ENCODE measurements around the gene CD38. TPM values are rescaled to one million over a fixed set of nuclear protein-coding genes. Genes with fewer than 3 reads are reported as not detected.
A peak's percentile ranks its signal among the peaks of the same experiment; 100 is the strongest.

CD38 gene
- total and polyA plus RNA-seq, 4 donors, result 3.2 to 9.4 (median 5.3) TPM

DNA sequence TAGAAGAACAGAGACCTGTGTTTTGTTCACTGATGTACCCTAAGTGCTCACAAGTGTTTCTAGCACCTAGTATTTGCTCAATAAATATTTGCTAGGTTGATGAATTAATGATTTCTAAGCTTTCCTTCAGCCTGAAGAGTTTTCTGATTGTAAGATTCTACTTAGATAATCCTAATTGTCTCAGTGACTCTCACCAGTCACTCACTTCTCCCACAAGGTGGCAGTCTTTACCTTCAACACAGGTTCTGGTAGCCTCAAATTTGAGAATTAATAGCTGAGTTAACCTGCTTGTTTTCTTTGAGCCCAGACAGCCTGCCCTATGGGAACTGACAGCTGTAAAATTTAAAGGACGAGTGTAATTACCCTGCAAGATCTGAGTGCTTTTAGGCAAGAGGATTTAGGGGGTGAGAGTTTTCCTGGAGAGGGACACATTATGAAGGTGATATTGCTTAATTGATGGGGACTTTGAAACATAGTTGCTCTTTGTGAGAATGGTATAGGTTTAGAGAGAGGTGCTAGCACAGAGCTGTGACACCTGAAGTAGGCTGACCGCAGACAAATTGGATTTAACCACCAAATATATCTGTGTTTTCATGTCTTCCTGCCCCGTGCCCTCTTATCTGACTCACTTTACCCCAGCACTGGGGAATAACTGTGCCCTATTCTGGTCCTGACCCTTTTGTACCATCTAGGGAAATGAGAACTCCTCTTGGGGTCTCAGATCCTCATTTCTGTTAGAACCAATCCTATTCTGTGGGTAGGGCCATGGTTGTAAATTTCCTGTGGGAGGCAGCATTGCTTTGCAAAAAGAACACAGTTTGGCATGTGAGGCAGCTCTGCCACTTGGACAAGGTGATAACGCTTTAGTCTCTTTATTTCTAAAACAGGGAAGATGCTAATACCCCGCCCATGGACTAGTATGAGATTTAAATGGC is 27.7 kb downstream of the CD38 start:
- 59% methylated on average over 5 of the region's 5 CpGs for WGBS
- H3K27ac ChIP-seq (ENCODE audit: low read depth in 1 of 2, low read length in 2 of 2), result no peak overlapping the region
- no peaks in the 10 kb centered on the region for H3K27me3 ChIP-seq (ENCODE audit: control insufficient read depth in 4 of 4, insufficient read depth in 4 of 4, low read length in 3 of 4)
- H3K36me3 ChIP-seq (ENCODE audit: control insufficient read depth in 4 of 4, insufficient read depth in 3 of 4, low read depth in 1 of 4, low read length in 3 of 4), result no peaks in the 10 kb centered on the region
- DNase-seq (ENCODE audit: low spot score), result no peak
- no peak overlapping the region for H3K4me3 ChIP-seq (ENCODE audit: low read depth in 1 of 3, low read length in 3 of 3)
- no peaks in the 10 kb centered on the region for H3K9me3 ChIP-seq (ENCODE audit: control insufficient read depth in 4 of 4, low read length in 3 of 4)
- H3K4me1 ChIP-seq (ENCODE audit: control insufficient read depth in 4 of 4, insufficient read depth in 4 of 4, low read length in 3 of 4), result peaks cover 0 to 2% (median 0%) of the 10 kb centered on the region in 4 donors
- peak; percentile 13 for TF ChIP-seq FOXA1 (IDR thresholded peaks at IDR 0.05)
- peak; percentile 89 to 93 for TF ChIP-seq RAD21 (IDR thresholded peaks at IDR 0.05)
- TF ChIP-seq, protein P1, sequence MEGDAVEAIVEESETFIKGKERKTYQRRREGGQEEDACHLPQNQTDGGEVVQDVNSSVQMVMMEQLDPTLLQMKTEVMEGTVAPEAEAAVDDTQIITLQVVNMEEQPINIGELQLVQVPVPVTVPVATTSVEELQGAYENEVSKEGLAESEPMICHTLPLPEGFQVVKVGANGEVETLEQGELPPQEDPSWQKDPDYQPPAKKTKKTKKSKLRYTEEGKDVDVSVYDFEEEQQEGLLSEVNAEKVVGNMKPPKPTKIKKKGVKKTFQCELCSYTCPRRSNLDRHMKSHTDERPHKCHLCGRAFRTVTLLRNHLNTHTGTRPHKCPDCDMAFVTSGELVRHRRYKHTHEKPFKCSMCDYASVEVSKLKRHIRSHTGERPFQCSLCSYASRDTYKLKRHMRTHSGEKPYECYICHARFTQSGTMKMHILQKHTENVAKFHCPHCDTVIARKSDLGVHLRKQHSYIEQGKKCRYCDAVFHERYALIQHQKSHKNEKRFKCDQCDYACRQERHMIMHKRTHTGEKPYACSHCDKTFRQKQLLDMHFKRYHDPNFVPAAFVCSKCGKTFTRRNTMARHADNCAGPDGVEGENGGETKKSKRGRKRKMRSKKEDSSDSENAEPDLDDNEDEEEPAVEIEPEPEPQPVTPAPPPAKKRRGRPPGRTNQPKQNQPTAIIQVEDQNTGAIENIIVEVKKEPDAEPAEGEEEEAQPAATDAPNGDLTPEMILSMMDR (IDR thresholded peaks at IDR 0.05; ENCODE audit: low read depth, low read length, missing input control), result peak; percentile 84
- no peak for TF ChIP-seq HNF4G (IDR thresholded peaks at IDR 0.05)
- H3K9ac ChIP-seq (ENCODE audit: low read depth in 1 of 2, low read length in 2 of 2), result no peak overlapping the region

DNA sequence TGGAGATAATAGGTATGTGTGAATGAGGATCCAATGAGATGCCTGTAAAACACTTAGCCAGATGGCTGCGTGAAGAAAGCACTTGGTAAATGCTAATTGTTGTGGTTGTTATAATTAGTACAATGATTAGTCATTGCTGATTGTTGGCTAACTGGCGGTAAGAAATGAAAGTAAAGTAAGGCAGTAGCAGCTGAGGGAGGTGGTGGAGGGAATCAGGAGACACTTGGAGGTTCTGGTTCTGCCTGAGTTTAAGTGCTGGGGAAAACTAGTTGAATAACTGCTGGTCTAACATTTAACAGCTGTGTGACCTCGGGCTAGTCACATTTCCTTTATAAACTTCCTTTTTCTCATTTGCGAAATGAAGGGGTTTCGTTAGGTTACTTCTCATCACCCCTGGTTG is 30.9 kb downstream of the CD38 start:
- Histone ChIP-seq H3K27me3 (ENCODE audit: control insufficient read depth in 4 of 4, insufficient read depth in 4 of 4, low read length in 3 of 4) (no peaks in the 10 kb centered on the region), H3K4me1 (ENCODE audit: control insufficient read depth in 4 of 4, insufficient read depth in 4 of 4, low read length in 3 of 4) (no peaks in the 10 kb centered on the region), H3K9me3 (ENCODE audit: control insufficient read depth in 4 of 4, low read length in 3 of 4) (no peaks in the 10 kb centered on the region), H3K9ac (ENCODE audit: low read depth in 1 of 2, low read length in 2 of 2) (no peak overlapping the region), H3K36me3 (ENCODE audit: control insufficient read depth in 4 of 4, insufficient read depth in 3 of 4, low read depth in 1 of 4, low read length in 3 of 4) (no peaks in the 10 kb centered on the region), H3K27ac (ENCODE audit: low read depth in 1 of 2, low read length in 2 of 2) (no peak overlapping the region), H3K4me3 (ENCODE audit: low read depth in 1 of 3, low read length in 3 of 3) (peak overlapping the region in 1 of 3 donors; percentile 10)
- no peak for DNase-seq (ENCODE audit: low spot score)
- TF ChIP-seq RXRA (IDR thresholded peaks at IDR 0.05) (no peak), YY1 (IDR thresholded peaks at IDR 0.05) (no peak), FOXA2 (IDR thresholded peaks at IDR 0.05) (no peak), NR2F2 (IDR thresholded peaks at IDR 0.05) (no peak), TAF1 (conservative IDR thresholded peaks at IDR 0.05) (no peak), JUND (IDR thresholded peaks at IDR 0.05) (no peak), FOXA1 (IDR thresholded peaks at IDR 0.05) (no peak), GABPA (IDR thresholded peaks at IDR 0.05 in 1 of 2, conservative IDR thresholded peaks at IDR 0.05 in 1 of 2) (no peak), HNF4A (conservative IDR thresholded peaks at IDR 0.05) (no peak), RAD21 (IDR thresholded peaks at IDR 0.05) (no peak), EGR1 (IDR thresholded peaks at IDR 0.05; ENCODE audit: low read depth in 2 of 2) (no peak), HNF4G (IDR thresholded peaks at IDR 0.05) (no peak), SP1 (IDR thresholded peaks at IDR 0.05) (no peak)
- TF ChIP-seq, protein P2, sequence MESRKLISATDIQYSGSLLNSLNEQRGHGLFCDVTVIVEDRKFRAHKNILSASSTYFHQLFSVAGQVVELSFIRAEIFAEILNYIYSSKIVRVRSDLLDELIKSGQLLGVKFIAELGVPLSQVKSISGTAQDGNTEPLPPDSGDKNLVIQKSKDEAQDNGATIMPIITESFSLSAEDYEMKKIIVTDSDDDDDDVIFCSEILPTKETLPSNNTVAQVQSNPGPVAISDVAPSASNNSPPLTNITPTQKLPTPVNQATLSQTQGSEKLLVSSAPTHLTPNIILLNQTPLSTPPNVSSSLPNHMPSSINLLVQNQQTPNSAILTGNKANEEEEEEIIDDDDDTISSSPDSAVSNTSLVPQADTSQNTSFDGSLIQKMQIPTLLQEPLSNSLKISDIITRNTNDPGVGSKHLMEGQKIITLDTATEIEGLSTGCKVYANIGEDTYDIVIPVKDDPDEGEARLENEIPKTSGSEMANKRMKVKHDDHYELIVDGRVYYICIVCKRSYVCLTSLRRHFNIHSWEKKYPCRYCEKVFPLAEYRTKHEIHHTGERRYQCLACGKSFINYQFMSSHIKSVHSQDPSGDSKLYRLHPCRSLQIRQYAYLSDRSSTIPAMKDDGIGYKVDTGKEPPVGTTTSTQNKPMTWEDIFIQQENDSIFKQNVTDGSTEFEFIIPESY (IDR thresholded peaks at IDR 0.05), result no peak
- TF ChIP-seq, protein P3, sequence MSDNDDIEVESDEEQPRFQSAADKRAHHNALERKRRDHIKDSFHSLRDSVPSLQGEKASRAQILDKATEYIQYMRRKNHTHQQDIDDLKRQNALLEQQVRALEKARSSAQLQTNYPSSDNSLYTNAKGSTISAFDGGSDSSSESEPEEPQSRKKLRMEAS (IDR thresholded peaks at IDR 0.05), result no peak
- TF ChIP-seq, protein P4, sequence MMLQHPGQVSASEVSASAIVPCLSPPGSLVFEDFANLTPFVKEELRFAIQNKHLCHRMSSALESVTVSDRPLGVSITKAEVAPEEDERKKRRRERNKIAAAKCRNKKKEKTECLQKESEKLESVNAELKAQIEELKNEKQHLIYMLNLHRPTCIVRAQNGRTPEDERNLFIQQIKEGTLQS (IDR thresholded peaks at IDR 0.05), result no peak
- TF ChIP-seq, protein P5, sequence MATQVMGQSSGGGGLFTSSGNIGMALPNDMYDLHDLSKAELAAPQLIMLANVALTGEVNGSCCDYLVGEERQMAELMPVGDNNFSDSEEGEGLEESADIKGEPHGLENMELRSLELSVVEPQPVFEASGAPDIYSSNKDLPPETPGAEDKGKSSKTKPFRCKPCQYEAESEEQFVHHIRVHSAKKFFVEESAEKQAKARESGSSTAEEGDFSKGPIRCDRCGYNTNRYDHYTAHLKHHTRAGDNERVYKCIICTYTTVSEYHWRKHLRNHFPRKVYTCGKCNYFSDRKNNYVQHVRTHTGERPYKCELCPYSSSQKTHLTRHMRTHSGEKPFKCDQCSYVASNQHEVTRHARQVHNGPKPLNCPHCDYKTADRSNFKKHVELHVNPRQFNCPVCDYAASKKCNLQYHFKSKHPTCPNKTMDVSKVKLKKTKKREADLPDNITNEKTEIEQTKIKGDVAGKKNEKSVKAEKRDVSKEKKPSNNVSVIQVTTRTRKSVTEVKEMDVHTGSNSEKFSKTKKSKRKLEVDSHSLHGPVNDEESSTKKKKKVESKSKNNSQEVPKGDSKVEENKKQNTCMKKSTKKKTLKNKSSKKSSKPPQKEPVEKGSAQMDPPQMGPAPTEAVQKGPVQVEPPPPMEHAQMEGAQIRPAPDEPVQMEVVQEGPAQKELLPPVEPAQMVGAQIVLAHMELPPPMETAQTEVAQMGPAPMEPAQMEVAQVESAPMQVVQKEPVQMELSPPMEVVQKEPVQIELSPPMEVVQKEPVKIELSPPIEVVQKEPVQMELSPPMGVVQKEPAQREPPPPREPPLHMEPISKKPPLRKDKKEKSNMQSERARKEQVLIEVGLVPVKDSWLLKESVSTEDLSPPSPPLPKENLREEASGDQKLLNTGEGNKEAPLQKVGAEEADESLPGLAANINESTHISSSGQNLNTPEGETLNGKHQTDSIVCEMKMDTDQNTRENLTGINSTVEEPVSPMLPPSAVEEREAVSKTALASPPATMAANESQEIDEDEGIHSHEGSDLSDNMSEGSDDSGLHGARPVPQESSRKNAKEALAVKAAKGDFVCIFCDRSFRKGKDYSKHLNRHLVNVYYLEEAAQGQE (IDR thresholded peaks at IDR 0.05), result no peak
- TF ChIP-seq, protein P1 (IDR thresholded peaks at IDR 0.05; ENCODE audit: low read depth, low read length, missing input control), result no peak
- 70% methylated on average over 5 of the region's 5 CpGs for WGBS
